ENCODE results near the gene SEMA3D.
A peak's percentile ranks its signal among the peaks of the same experiment; 100 is the strongest.

The SEMA3D gene

DNA sequence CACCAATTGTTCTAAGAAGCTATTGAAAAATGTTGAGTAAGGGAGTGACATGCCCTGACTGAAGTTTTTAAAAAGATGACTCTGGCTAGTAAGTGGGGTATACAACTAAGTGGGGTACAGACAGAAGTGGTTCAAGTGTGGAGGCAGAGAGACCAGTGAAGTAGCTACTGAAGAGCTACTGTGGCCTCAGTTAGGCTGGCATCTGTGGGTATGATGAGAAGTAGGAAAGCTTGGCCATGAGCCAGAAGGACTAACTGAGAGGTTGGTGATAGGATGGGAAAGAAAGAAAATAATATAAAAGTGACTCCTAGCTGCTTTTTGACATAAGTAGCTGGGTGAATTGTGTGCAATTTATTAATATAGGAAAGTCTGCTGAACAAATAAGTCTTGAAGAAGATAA, 176.6 kb downstream of the SEMA3D start:
- Mint-ChIP-seq H3K36me3 (ENCODE audit: low read depth) (peaks cover 40% of the 10 kb centered on the region), H3K4me1 (peaks cover 4% of the 10 kb centered on the region)

DNA sequence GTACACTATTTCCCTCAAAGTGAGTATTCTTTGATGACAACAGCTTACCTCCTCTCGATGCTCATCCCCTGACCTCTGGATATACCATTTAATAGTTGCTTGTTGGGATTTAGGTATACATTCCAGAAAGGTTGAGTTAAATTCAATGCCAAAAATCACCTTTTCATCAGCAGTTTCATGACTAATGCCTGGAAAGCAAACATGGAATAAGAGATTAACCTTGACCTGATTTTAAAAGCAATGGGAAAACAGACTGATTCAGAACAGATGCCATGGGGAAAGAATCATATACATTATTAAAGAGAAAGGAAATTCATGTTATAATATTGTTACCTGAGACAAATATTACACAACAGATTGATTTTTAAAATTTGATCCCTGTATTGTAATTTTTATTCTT, 180.1 kb downstream of the SEMA3D start:
- Mint-ChIP-seq H3K27ac (no peak overlapping the region), H3K4me1 (peaks cover 4% of the 10 kb centered on the region), H3K4me3 (no peak overlapping the region), H3K27me3 (ENCODE audit: low read depth, poor library complexity) (no peaks in the 10 kb centered on the region), H3K9me3 (no peaks in the 10 kb centered on the region), H3K36me3 (ENCODE audit: low read depth) (peaks cover 35% of the 10 kb centered on the region)
- no peak for DNase-seq
- TF ChIP-seq, protein P1, sequence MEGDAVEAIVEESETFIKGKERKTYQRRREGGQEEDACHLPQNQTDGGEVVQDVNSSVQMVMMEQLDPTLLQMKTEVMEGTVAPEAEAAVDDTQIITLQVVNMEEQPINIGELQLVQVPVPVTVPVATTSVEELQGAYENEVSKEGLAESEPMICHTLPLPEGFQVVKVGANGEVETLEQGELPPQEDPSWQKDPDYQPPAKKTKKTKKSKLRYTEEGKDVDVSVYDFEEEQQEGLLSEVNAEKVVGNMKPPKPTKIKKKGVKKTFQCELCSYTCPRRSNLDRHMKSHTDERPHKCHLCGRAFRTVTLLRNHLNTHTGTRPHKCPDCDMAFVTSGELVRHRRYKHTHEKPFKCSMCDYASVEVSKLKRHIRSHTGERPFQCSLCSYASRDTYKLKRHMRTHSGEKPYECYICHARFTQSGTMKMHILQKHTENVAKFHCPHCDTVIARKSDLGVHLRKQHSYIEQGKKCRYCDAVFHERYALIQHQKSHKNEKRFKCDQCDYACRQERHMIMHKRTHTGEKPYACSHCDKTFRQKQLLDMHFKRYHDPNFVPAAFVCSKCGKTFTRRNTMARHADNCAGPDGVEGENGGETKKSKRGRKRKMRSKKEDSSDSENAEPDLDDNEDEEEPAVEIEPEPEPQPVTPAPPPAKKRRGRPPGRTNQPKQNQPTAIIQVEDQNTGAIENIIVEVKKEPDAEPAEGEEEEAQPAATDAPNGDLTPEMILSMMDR (IDR thresholded peaks at IDR 0.05), result no peak

More for the DNA sequence above, 176.6 kb downstream of the SEMA3D start:
- no peak for DNase-seq
- H3K27me3 Mint-ChIP-seq (ENCODE audit: low read depth, poor library complexity), result no peaks in the 10 kb centered on the region
- H3K27ac Mint-ChIP-seq, result no peak overlapping the region
- no peak overlapping the region for H3K4me3 Mint-ChIP-seq
- TF ChIP-seq, protein P1 (IDR thresholded peaks at IDR 0.05), result no peak
- H3K9me3 Mint-ChIP-seq, result no peaks in the 10 kb centered on the region

DNA sequence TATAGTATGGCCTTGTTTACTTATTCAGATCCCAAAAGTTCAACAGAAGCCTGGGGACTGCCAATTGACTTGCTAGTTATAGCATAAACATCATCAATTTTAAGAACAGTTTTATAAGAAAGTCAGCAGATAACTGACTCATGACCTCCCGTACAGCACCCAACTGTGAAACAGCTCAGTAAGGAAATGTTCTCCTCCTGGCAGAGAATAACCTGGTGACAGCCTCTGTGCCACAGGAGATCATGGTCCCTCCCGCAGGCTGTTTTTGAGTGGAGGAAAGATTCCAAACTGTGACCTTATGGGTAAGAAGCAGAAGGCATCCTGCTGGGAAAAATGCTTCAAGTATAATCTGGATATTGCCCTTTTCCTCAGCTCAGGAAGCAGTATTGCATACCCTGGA, 182.5 kb downstream of the SEMA3D start:
- Mint-ChIP-seq H3K36me3 (ENCODE audit: low read depth) (peaks cover 32% of the 10 kb centered on the region), H3K9me3 (no peaks in the 10 kb centered on the region), H3K27me3 (ENCODE audit: low read depth, poor library complexity) (no peaks in the 10 kb centered on the region), H3K27ac (peak overlapping the region; percentile 57), H3K4me3 (no peak overlapping the region), H3K4me1 (peaks cover 7% of the 10 kb centered on the region)
- DNase-seq, result no peak
- TF ChIP-seq, protein P1 (IDR thresholded peaks at IDR 0.05), result no peak

DNA sequence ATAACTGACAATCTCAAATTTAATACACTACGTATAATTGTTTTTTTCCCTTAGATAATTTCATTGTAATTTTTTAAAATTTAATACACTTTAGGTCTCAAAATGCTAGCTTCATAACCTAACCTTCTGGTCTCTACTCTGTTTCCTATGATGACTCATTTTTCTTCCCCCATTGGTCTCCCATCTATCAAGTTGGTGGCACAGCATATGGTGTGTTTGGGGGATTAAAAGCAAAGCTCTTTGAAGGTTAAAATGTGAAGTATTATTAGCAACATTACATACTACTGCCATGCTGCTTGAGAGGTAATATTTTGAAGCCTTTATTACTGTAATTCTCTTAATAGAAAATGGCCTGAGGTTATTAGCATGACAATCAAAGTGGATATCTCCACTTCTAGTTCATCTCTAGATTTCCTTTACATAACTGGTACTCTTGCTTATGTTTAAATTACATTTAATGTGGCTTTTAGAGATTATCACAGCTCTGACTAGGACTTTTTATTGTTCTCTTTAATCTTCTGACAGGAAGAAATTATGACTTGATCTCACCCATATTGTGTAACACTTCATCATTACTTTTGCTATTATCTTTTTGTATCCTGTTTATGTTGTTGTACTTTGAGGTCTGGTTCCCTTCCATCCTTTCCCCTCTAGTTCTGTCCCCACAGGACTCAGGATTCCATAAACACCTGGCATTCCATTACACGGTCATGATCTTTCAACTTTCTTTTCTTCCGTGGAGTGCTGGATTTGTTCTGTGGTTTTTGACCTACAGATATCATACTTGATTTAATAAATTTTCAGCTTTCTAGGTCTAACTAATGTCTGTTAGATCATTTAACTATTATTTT, 185.1 kb downstream of the SEMA3D start:
- no peak for DNase-seq
- Mint-ChIP-seq H3K4me3 (no peak overlapping the region), H3K9me3 (no peaks in the 10 kb centered on the region), H3K27me3 (ENCODE audit: low read depth, poor library complexity) (no peaks in the 10 kb centered on the region), H3K27ac (no peak overlapping the region), H3K4me1 (peaks cover 15% of the 10 kb centered on the region), H3K36me3 (ENCODE audit: low read depth) (peaks cover 36% of the 10 kb centered on the region)
- TF ChIP-seq, protein P1 (IDR thresholded peaks at IDR 0.05), result no peak

DNA sequence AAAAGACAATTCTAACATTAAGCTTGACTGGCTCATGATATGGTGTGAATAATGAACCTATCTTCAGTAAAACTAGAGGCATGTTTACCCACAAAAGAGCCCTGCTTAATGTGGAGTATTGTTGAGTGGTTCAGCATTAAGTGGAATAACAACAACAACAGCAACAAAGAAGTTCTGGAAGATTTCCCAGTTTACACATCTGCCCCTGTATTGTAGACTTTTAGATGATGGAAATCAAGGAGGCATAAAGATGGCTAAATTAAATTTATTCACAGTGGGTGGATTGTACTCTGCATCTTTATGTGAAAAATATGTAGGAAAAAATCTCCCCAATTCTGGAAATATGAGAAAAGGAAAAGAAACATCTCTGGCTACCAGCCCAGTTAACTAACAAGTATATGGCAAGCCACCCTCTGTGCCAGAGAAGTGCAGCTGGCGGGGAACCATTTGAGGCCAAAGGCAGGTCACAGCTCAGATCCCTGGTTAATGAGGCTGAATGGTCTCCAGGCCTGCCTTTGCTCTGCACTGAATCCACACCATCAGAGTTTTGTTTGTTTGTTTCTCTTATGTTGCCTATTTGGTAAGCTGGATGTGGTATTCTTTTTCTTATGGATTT, 186.0 kb downstream of the SEMA3D start:
- Mint-ChIP-seq H3K4me1 (peaks cover 15% of the 10 kb centered on the region), H3K4me3 (no peak overlapping the region), H3K9me3 (no peaks in the 10 kb centered on the region), H3K27ac (no peak overlapping the region), H3K36me3 (ENCODE audit: low read depth) (peaks cover 29% of the 10 kb centered on the region), H3K27me3 (ENCODE audit: low read depth, poor library complexity) (no peaks in the 10 kb centered on the region)
- TF ChIP-seq, protein P1 (IDR thresholded peaks at IDR 0.05), result no peak
- no peak for DNase-seq
